Neural cell (in vitro differentiated cells): ENCODE results near the gene AKR1C1.

Source experiments
- EZH2 ChIP-seq: fragments of 200-600, 300-800 bp; shearing (Covaris generic), sonication (generic); IDR thresholded peaks from 2 replicates; pipeline ENCODE4 v1.6.1; 2014; ENCODE audit warnings: antibody characterized with exemption, low read length, borderline replicate concordance, mild to moderate bottlenecking; ENCODE audit not compliant: insufficient read depth, poor library complexity, severe bottlenecking
- POLR2AphosphoS5 ChIP-seq: IDR thresholded peaks from 2 replicates; pipeline ENCODE4 v1.6.1; 2012
- RAD21 ChIP-seq: fragments of 450-650 bp; conservative IDR thresholded peaks from 2 replicates; pipeline ENCODE4 v1.6.1; 2014; ENCODE audit warnings: antibody characterized with exemption, mild to moderate bottlenecking, moderate library complexity
- SMC3 ChIP-seq: fragments of 450-650 bp; conservative IDR thresholded peaks from 2 replicates; pipeline ENCODE4 v1.6.1; 2014; ENCODE audit warnings: antibody characterized with exemption, mild to moderate bottlenecking, moderate library complexity; ENCODE audit not compliant: poor library complexity
- TAF1 ChIP-seq: IDR thresholded peaks from 2 replicates; pipeline ENCODE4 v1.6.1; 2012; ENCODE audit warnings: low read depth
- TF ChIP-seq, protein P1 (sequence below): fragments of 450-650 bp; IDR thresholded peaks from 2 replicates; pipeline ENCODE4 v1.5.1; 2014; ENCODE audit warnings: antibody characterized with exemption, mild to moderate bottlenecking, moderate library complexity; ENCODE audit not compliant: poor library complexity, severe bottlenecking
- TF ChIP-seq, protein P2 (sequence below): IDR thresholded peaks from 2 replicates; pipeline ENCODE4 v1.6.1; 2012; ENCODE audit warnings: borderline replicate concordance

DNA sequence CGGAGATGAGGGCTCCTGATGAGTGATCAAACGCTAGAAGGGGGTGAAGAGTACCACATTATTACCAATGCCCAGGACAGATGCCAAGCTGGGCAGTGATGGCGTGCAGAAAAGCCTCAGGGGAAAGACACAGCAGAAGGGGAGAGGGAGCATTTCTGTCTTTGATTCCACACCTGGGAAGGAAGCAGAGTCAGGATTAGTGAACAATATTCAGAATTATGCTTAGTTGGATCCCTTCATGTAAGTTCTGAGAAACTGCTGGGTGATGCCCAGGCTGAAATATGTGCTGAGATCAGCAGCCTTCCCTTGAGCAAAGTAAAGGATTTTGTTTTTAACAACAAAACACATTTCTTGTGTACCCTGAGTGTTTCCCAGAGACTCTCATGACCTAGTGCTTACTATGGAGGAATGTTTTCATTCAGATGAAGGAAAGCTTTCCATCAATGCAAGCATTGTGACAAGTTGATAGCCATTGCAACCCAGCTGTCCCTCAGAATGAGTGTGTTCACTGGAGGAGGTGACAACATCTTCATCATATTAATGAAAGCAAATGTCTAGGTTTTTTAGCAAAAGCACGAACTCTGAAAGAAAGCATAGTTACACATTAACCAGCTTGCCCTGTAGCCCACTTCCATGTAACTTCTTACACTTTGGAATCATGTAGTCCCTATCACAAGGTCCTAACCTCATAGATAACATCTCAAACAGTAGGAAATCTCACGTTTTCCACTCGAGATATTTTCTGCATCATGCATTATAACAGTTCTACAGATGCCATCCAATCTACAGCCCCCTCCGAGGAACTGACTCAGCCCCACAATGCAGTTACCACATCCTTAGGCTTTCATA is 23.8 kb upstream of the AKR1C1 start:
- TF ChIP-seq, protein P1, sequence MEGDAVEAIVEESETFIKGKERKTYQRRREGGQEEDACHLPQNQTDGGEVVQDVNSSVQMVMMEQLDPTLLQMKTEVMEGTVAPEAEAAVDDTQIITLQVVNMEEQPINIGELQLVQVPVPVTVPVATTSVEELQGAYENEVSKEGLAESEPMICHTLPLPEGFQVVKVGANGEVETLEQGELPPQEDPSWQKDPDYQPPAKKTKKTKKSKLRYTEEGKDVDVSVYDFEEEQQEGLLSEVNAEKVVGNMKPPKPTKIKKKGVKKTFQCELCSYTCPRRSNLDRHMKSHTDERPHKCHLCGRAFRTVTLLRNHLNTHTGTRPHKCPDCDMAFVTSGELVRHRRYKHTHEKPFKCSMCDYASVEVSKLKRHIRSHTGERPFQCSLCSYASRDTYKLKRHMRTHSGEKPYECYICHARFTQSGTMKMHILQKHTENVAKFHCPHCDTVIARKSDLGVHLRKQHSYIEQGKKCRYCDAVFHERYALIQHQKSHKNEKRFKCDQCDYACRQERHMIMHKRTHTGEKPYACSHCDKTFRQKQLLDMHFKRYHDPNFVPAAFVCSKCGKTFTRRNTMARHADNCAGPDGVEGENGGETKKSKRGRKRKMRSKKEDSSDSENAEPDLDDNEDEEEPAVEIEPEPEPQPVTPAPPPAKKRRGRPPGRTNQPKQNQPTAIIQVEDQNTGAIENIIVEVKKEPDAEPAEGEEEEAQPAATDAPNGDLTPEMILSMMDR = no peak
- no peak for TF ChIP-seq EZH2
- no peak for TF ChIP-seq RAD21
- TF ChIP-seq POLR2AphosphoS5 = no peak
- TF ChIP-seq, protein P2, sequence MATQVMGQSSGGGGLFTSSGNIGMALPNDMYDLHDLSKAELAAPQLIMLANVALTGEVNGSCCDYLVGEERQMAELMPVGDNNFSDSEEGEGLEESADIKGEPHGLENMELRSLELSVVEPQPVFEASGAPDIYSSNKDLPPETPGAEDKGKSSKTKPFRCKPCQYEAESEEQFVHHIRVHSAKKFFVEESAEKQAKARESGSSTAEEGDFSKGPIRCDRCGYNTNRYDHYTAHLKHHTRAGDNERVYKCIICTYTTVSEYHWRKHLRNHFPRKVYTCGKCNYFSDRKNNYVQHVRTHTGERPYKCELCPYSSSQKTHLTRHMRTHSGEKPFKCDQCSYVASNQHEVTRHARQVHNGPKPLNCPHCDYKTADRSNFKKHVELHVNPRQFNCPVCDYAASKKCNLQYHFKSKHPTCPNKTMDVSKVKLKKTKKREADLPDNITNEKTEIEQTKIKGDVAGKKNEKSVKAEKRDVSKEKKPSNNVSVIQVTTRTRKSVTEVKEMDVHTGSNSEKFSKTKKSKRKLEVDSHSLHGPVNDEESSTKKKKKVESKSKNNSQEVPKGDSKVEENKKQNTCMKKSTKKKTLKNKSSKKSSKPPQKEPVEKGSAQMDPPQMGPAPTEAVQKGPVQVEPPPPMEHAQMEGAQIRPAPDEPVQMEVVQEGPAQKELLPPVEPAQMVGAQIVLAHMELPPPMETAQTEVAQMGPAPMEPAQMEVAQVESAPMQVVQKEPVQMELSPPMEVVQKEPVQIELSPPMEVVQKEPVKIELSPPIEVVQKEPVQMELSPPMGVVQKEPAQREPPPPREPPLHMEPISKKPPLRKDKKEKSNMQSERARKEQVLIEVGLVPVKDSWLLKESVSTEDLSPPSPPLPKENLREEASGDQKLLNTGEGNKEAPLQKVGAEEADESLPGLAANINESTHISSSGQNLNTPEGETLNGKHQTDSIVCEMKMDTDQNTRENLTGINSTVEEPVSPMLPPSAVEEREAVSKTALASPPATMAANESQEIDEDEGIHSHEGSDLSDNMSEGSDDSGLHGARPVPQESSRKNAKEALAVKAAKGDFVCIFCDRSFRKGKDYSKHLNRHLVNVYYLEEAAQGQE = no peak
- no peak for TF ChIP-seq TAF1
- TF ChIP-seq SMC3 = no peak
